A549 (cell line): Measurements from ENCODE around the gene TMEM121.

Experiments used
- CBX8 ChIP-seq: fragments of 200-600 bp; sonication (generic); IDR thresholded peaks from 2 replicates; pipeline ENCODE4 v1.6.1; 2016
- CHD2 ChIP-seq: fragments of 150-350 bp; IDR thresholded peaks from 2 replicates; pipeline ENCODE4 v1.6.1; 2014; ENCODE audit warnings: low read length; ENCODE audit not compliant: partially characterized antibody
- CHD4 ChIP-seq: fragments of 200-600 bp; sonication (generic); IDR thresholded peaks from 2 replicates; pipeline ENCODE4 v1.6.1; 2016; ENCODE audit warnings: antibody characterized with exemption, mild to moderate bottlenecking, borderline replicate concordance
- JUNB ChIP-seq: fragments of >200 bp; sonication (Bioruptor Twin); formaldehyde crosslinking; IDR thresholded peaks from 2 replicates; pipeline ENCODE4 v1.6.1; 2016
- MYC ChIP-seq: IDR thresholded peaks from 2 replicates; pipeline ENCODE4 v1.6.1; 2012; ENCODE audit warnings: mild to moderate bottlenecking, inconsistent platforms, low read length, improper control_type of control experiment, borderline replicate concordance
- POLR2A ChIP-seq: IDR thresholded peaks from 2 replicates; pipeline ENCODE4 v1.6.1; 2012; ENCODE audit warnings: mild to moderate bottlenecking, low read length
- TF ChIP-seq, protein P1 (sequence below): fragments of >200 bp; sonication (Bioruptor Twin); formaldehyde crosslinking; IDR thresholded peaks from 3 replicates; pipeline ENCODE4 v1.5.1; 2016
- TF ChIP-seq, protein P2 (sequence below): fragments of 450-650 bp; IDR thresholded peaks from 2 replicates; pipeline ENCODE4 v1.6.1; 2014; ENCODE audit warnings: antibody characterized with exemption
- TF ChIP-seq, protein P3 (sequence below): fragments of 200-600 bp; sonication (generic); IDR thresholded peaks from 2 replicates; pipeline ENCODE4 v1.6.1; 2016; ENCODE audit warnings: antibody characterized with exemption, mild to moderate bottlenecking, moderate library complexity
- TF ChIP-seq, protein P4 (sequence below): IDR thresholded peaks from 2 replicates; pipeline ENCODE4 v1.6.1; 2012
- TF ChIP-seq, protein P5 (sequence below): fragments of 150-350 bp; IDR thresholded peaks from 2 replicates; pipeline ENCODE4 v1.6.1; 2014; ENCODE audit warnings: low read depth, mild to moderate bottlenecking, low read length
- TF ChIP-seq, protein P6 (sequence below): IDR thresholded peaks from 2 replicates; pipeline ENCODE4 v1.6.1; 2012

DNA sequence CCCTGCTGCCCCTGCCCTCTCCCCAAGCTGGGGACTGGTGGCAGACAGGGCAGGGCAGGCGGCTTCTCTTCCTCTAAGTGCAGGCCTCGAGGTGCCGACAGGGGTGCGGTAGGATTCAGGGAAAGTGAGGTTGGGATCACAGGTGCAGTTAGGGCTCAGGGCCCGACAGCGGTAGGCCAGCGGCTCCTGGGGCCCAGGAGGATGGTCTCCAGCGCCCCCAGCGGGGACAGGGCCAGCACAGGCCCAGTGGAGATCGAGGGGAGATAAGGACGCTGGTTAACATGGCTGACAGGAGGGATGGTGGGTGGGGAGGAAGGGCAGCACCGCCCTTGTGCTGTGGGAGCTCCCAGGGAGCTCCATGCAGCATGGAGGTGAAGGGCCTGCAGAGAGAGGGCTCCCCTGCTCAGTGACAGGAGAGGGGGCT lies 40.6 kb upstream of the TMEM121 start:
- no peak for TF ChIP-seq CHD4
- no peak for TF ChIP-seq POLR2A
- TF ChIP-seq, protein P1, sequence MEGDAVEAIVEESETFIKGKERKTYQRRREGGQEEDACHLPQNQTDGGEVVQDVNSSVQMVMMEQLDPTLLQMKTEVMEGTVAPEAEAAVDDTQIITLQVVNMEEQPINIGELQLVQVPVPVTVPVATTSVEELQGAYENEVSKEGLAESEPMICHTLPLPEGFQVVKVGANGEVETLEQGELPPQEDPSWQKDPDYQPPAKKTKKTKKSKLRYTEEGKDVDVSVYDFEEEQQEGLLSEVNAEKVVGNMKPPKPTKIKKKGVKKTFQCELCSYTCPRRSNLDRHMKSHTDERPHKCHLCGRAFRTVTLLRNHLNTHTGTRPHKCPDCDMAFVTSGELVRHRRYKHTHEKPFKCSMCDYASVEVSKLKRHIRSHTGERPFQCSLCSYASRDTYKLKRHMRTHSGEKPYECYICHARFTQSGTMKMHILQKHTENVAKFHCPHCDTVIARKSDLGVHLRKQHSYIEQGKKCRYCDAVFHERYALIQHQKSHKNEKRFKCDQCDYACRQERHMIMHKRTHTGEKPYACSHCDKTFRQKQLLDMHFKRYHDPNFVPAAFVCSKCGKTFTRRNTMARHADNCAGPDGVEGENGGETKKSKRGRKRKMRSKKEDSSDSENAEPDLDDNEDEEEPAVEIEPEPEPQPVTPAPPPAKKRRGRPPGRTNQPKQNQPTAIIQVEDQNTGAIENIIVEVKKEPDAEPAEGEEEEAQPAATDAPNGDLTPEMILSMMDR = peak; percentile 40; the same call in 2 of the 3 replicates
- TF ChIP-seq, protein P2, sequence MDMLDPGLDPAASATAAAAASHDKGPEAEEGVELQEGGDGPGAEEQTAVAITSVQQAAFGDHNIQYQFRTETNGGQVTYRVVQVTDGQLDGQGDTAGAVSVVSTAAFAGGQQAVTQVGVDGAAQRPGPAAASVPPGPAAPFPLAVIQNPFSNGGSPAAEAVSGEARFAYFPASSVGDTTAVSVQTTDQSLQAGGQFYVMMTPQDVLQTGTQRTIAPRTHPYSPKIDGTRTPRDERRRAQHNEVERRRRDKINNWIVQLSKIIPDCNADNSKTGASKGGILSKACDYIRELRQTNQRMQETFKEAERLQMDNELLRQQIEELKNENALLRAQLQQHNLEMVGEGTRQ = no peak
- TF ChIP-seq, protein P3, sequence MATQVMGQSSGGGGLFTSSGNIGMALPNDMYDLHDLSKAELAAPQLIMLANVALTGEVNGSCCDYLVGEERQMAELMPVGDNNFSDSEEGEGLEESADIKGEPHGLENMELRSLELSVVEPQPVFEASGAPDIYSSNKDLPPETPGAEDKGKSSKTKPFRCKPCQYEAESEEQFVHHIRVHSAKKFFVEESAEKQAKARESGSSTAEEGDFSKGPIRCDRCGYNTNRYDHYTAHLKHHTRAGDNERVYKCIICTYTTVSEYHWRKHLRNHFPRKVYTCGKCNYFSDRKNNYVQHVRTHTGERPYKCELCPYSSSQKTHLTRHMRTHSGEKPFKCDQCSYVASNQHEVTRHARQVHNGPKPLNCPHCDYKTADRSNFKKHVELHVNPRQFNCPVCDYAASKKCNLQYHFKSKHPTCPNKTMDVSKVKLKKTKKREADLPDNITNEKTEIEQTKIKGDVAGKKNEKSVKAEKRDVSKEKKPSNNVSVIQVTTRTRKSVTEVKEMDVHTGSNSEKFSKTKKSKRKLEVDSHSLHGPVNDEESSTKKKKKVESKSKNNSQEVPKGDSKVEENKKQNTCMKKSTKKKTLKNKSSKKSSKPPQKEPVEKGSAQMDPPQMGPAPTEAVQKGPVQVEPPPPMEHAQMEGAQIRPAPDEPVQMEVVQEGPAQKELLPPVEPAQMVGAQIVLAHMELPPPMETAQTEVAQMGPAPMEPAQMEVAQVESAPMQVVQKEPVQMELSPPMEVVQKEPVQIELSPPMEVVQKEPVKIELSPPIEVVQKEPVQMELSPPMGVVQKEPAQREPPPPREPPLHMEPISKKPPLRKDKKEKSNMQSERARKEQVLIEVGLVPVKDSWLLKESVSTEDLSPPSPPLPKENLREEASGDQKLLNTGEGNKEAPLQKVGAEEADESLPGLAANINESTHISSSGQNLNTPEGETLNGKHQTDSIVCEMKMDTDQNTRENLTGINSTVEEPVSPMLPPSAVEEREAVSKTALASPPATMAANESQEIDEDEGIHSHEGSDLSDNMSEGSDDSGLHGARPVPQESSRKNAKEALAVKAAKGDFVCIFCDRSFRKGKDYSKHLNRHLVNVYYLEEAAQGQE = no peak
- TF ChIP-seq JUNB = no peak
- TF ChIP-seq, protein P4, sequence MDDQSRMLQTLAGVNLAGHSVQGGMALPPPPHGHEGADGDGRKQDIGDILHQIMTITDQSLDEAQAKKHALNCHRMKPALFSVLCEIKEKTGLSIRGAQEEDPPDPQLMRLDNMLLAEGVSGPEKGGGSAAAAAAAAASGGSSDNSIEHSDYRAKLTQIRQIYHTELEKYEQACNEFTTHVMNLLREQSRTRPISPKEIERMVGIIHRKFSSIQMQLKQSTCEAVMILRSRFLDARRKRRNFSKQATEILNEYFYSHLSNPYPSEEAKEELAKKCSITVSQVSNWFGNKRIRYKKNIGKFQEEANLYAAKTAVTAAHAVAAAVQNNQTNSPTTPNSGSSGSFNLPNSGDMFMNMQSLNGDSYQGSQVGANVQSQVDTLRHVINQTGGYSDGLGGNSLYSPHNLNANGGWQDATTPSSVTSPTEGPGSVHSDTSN = no peak
- no peak for TF ChIP-seq CHD2
- TF ChIP-seq, protein P5, sequence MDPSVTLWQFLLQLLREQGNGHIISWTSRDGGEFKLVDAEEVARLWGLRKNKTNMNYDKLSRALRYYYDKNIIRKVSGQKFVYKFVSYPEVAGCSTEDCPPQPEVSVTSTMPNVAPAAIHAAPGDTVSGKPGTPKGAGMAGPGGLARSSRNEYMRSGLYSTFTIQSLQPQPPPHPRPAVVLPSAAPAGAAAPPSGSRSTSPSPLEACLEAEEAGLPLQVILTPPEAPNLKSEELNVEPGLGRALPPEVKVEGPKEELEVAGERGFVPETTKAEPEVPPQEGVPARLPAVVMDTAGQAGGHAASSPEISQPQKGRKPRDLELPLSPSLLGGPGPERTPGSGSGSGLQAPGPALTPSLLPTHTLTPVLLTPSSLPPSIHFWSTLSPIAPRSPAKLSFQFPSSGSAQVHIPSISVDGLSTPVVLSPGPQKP = no peak
- TF ChIP-seq, protein P6, sequence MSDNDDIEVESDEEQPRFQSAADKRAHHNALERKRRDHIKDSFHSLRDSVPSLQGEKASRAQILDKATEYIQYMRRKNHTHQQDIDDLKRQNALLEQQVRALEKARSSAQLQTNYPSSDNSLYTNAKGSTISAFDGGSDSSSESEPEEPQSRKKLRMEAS = peak; percentile 56
- TF ChIP-seq CBX8 = no peak
- no peak for TF ChIP-seq MYC
